Activated CD4-positive, CD25-positive, alpha-beta regulatory T cell treated with anti-CD3 and anti-CD28 coated beads, Interleukin-2, amount 50 U/mL, for 16 hours (primary cell): ENCODE measurements around the gene POLR2A.
"Not testable (repeated sequence)": the region's sequence is repeated elsewhere in the genome, so short reads cannot be mapped to it uniquely, and the experiment has no call there.

Experiments used
- DNase-seq: peaks from one replicate; pipeline ENCODE4 v3.0.0-alpha.2; 2020; ENCODE audit warnings: low read depth, low spot score

POLR2A gene

GRCh38 chr17:7460850-7461660 is 23.1 kb upstream of the POLR2A start:
- DNase-seq: no peak

GRCh38 chr17:7462474-7463371 is 21.4 kb upstream of the POLR2A start:
- no peak for DNase-seq

- no peak for DNase-seq
Observed at GRCh38 chr17:7463372-7463846, 20.8 kb upstream of the POLR2A start.

DNA sequence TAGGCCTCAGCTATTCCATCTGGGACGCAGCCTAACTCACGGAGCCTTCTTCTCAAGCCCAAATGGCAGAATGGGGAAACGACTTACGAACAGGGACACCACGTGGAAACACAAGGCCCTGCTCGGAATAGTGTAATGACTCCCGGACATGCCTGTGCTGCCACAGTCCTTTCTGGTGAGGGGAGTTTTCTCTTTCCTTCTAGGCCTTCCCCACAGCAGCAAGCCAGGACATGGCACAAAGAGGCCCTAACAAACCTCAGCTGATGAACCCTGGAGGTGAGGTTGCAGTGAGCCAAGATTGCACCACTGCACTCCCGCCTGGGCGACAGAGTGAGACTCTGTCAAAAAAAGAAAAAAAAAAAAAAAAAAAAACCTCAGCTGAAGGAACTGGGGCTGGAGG is 20.1 kb upstream of the POLR2A start:
- no peak for DNase-seq

GRCh38 chr17:7465597-7466275 is 18.4 kb upstream of the POLR2A start:
- no peak for DNase-seq

- DNase-seq: no peak
Observed at GRCh38 chr17:7466318-7466638, 17.9 kb upstream of the POLR2A start.

GRCh38 chr17:7466639-7467341 is 17.4 kb upstream of the POLR2A start:
- no peak for DNase-seq

DNA sequence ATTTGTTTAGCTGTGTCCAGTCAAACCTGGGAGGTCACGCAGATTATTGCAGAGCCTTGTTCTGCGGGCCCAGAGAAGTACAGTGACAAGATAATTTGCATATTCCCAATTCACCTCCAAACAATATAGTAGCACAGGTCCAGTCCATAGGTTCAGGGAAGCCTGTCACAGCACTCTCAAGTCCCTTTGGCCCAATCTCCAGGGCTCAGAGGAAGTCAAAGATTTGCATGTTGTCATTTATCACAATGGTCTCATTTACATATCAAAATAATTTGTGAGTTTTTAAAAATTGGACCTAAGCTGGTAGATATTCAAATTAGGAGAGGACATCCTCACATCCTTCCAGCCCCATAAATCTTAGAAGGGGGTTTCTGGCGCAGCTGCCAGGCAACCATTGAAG is 16.7 kb upstream of the POLR2A start:
- DNase-seq: no peak

- no peak for DNase-seq
Observed at GRCh38 chr17:7468290-7468689, 15.9 kb upstream of the POLR2A start.

DNA sequence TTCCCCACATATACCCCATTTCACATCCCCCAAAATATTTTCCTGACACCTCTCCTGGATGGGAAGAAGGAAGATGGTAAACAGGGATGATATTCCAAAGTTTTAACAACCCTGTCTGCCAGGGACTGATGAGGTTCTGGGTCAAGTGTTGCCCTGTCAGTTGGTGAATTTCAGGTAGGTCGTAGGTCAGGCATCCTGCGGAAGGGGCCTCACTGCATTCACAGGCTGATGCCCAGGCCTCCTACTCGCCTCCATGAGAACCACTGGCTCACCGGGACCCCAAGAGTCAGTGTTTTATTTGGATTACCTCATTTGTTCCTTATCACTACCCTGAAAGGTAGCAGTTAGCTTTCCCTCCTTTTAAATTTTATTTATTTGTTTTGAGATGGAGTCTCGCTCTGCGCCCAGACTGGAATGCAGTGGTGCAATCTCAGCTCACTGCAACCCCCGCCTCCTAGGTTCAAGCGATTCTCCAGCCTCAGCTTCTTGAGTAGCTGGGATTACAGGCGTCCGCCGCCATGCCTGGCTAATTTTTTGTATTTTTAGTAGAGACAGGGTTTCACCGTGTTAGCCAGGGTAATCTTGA is 15.3 kb upstream of the POLR2A start:
- DNase-seq: no peak

GRCh38 chr17:7469843-7470242 is 14.3 kb upstream of the POLR2A start:
- not testable (repeated sequence) for DNase-seq

- not testable (repeated sequence) for DNase-seq
Observed at GRCh38 chr17:7470457-7470973, 13.7 kb upstream of the POLR2A start.

DNA sequence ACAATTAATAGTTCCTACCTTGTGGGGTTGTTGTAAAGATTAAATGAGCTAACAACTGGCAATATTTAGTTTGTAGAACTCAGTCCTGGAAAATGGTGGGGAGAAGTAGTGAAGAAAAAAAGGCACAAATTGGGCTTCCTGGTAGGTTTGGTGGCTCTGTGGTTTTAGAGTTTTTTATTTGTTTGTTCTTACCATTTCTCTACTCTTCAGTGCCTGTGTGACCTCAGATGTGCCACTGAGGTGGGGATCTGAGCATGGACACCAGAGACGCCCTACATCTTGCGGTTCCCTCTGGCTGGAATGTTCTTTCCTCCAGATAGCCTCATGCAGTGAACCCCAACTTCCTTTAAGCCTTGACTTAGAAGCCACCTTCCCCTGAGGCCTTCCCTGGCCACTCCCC is 12.4 kb upstream of the POLR2A start:
- no peak for DNase-seq

DNA sequence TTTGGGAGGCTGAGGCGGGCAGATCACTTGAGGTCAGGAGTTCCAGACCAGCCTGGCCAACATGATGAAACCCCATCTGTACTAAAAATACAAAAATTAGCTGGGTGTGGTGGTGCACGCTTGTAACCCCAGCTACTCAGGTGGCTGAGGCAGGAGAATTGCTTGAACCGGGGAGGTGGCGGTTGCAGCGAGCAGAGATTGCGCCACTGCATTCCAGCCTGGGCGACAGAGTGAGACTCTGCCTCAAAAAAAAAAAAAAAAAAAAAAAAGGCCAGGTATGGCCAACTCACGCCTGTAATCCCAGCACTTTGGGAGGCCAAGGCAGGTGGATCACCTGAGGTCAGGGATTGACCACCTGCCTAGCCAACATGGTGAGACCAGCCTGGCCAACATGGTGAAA is 9.4 kb upstream of the POLR2A start:
- DNase-seq: not testable (repeated sequence)

GRCh38 chr17:7475764-7476422 is 8.3 kb upstream of the POLR2A start:
- DNase-seq: no peak

DNA sequence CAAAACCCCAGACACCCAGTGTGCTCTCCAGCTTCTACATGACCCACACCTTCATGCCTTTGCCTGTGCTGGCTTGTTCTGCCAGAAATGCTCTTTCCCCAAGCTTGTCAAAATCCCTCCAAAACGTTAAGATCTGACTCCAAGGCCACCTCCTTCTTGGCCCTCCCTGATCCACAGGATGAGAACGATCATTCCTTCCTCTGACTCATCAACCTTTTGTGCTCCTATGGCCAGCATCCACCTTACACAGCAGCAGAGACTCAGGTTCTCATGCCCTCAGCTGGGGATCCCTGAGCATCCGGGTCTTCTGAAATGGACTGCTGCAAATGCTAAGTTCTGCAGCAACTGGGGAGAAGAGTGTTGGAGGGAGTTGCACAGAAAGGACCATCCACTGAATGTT is 7.7 kb upstream of the POLR2A start:
- DNase-seq: no peak

GRCh38 chr17:7476951-7477350 is 7.2 kb upstream of the POLR2A start:
- DNase-seq: no peak

- DNase-seq: no peak
Observed at GRCh38 chr17:7477392-7478275, 6.5 kb upstream of the POLR2A start.
